Measurements from ENCODE around the gene RPGRIP1L. TPM values are rescaled to one million over a fixed set of nuclear protein-coding genes. Genes with fewer than 3 reads are reported as not detected.

Gene RPGRIP1L
- total and polyA plus RNA-seq, 8 donors = 1.1 to 6.8 (median 1.4) TPM; not detected in 1

DNA sequence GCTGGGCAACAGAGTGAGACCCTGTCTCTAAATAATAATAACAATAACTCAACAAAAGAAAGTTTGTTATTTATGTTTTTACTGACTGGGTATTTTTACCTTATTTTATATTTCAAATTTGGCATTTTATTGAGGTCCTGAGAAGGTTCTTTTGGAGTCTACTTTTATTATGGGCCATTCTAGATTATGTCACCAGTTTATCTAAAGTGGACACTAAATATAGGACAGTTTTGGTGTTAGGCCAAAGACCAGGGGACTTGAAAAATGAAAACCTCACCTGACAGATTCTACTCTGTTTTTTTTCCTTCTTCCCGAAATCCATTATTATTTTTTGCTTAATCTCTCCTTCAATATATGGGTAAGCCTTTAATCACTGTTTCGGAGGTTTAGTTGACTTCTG is 8.4 kb upstream of the RPGRIP1L start:
- no peak for DNase-seq
- Histone ChIP-seq H3K27ac (no peak overlapping the region), H3K36me3 (no peaks in the 10 kb centered on the region), H3K9me3 (no peaks in the 10 kb centered on the region), H3K27me3 (no peaks in the 10 kb centered on the region), H3K4me1 (peaks cover 0 to 42% (median 16%) of the 10 kb centered on the region in 4 donors), H3K4me3 (no peak overlapping the region)
- 70 to 81% (median 77%) methylated on average over 2 of the region's 2 CpGs for WGBS, 5 donors
- intact Hi-C loops (cut with DNase I; ENCODE audit: low total_unique reads) = no loop called here
- TF ChIP-seq POLR2AphosphoS5 (IDR thresholded peaks at IDR 0.05) = no peak
- no peak for TF ChIP-seq POLR2A (IDR thresholded peaks at IDR 0.05)
- TF ChIP-seq, protein P1, sequence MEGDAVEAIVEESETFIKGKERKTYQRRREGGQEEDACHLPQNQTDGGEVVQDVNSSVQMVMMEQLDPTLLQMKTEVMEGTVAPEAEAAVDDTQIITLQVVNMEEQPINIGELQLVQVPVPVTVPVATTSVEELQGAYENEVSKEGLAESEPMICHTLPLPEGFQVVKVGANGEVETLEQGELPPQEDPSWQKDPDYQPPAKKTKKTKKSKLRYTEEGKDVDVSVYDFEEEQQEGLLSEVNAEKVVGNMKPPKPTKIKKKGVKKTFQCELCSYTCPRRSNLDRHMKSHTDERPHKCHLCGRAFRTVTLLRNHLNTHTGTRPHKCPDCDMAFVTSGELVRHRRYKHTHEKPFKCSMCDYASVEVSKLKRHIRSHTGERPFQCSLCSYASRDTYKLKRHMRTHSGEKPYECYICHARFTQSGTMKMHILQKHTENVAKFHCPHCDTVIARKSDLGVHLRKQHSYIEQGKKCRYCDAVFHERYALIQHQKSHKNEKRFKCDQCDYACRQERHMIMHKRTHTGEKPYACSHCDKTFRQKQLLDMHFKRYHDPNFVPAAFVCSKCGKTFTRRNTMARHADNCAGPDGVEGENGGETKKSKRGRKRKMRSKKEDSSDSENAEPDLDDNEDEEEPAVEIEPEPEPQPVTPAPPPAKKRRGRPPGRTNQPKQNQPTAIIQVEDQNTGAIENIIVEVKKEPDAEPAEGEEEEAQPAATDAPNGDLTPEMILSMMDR (IDR thresholded peaks at IDR 0.05) = no peak
- TF ChIP-seq EP300 (IDR thresholded peaks at IDR 0.05) = no peak

DNA sequence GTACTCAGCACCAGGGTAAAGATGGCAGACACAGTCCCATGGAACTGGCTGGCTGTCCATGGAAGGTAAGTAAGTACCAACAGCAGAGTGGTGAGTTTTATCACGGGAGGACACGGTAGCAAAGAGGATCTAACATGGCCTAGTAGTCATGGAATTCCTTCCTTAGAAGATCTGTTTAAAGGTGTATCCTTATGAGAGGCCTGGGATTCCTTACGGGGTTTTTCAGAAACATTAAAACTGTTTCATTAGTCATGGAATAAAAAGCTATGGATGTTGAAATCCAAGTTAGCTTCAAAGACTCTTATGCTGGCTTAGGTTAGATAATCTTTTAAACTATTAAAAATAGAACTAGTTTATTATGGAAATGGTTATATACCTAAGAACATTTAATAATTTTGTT is 7.7 kb upstream of the RPGRIP1L start:
- Histone ChIP-seq H3K36me3 (no peaks in the 10 kb centered on the region), H3K9me3 (no peaks in the 10 kb centered on the region), H3K4me1 (peaks cover 0 to 42% (median 16%) of the 10 kb centered on the region in 4 donors), H3K27me3 (no peaks in the 10 kb centered on the region), H3K27ac (no peak overlapping the region), H3K4me3 (no peak overlapping the region)
- DNase-seq = no peak
- TF ChIP-seq, protein P1 (IDR thresholded peaks at IDR 0.05) = no peak
- TF ChIP-seq POLR2AphosphoS5 (IDR thresholded peaks at IDR 0.05) (no peak), POLR2A (IDR thresholded peaks at IDR 0.05) (no peak), EP300 (IDR thresholded peaks at IDR 0.05) (no peak)
- WGBS, 5 donors = 85 to 99% (median 97%) methylated on average over 3 of the region's 3 CpGs
- intact Hi-C loops (cut with DNase I; ENCODE audit: low total_unique reads) = no loop called here

DNA sequence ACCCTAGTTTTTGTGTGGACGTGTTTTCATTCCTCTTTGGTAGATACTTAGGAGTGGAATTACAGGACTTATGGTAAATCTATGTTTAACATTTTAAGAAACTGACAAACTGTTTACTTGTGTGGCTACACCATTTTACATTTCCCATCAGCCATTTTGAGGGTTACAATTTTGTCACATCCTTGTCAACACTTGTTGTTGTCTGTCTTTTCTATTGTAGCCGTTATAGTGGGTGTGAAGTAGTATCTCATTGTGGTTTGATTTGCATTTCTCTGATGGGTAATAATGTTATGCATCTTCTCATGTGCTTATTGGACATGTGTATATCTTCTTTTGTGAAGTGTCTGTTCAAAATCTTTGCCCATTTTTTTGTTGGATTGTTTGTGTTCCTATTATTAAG is 4.8 kb upstream of the RPGRIP1L start:
- intact Hi-C loops (cut with DNase I; ENCODE audit: low total_unique reads) = no loop called here
- Histone ChIP-seq H3K9me3 (no peaks in the 10 kb centered on the region), H3K36me3 (no peaks in the 10 kb centered on the region), H3K27ac (no peak overlapping the region), H3K4me3 (no peak overlapping the region), H3K4me1 (peaks cover 0 to 34% (median 15%) of the 10 kb centered on the region in 4 donors), H3K27me3 (no peaks in the 10 kb centered on the region)
- WGBS, 5 donors = 75 to 92% (median 89%) methylated on average over 2 of the region's 2 CpGs
- TF ChIP-seq POLR2A (IDR thresholded peaks at IDR 0.05) = no peak
- TF ChIP-seq, protein P1 (IDR thresholded peaks at IDR 0.05) = no peak
- TF ChIP-seq POLR2AphosphoS5 (IDR thresholded peaks at IDR 0.05) = no peak
- no peak for TF ChIP-seq EP300 (IDR thresholded peaks at IDR 0.05)
- DNase-seq = no peak

DNA sequence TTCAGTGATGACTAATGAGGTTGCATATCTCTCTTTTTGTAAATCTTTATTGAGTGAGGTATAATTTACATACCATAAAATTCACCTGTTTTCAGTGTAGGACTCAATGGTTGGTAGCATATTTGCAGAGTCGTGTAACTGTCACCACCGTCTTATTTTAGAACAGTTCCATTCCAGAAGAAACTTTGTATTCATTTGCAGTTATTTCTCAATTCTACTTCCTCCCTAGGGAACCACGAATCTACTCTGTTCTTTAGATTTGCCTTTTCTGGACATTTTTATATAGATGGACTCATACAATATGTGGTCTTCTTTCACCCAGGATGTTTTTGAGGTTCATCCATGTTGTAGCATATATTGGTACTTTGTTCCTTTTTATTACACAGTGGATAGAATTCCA is 4.0 kb upstream of the RPGRIP1L start:
- H3K36me3 ChIP-seq = no peaks in the 10 kb centered on the region
- no peaks in the 10 kb centered on the region for H3K9me3 ChIP-seq
- intact Hi-C loops (cut with DNase I; ENCODE audit: low total_unique reads) = no loop called here
- 71 to 89% (median 82%) methylated on average over 3 of the region's 3 CpGs for WGBS, 5 donors
- DNase-seq = no peak
- H3K27me3 ChIP-seq = no peaks in the 10 kb centered on the region
- H3K4me1 ChIP-seq = peaks cover 0 to 30% (median 20%) of the 10 kb centered on the region in 4 donors
- H3K4me3 ChIP-seq = no peak overlapping the region
- no peak overlapping the region for H3K27ac ChIP-seq
- TF ChIP-seq POLR2A (IDR thresholded peaks at IDR 0.05) (no peak), EP300 (IDR thresholded peaks at IDR 0.05) (no peak), POLR2AphosphoS5 (IDR thresholded peaks at IDR 0.05) (no peak)
- TF ChIP-seq, protein P1 (IDR thresholded peaks at IDR 0.05) = no peak
